ENCODE data around the gene ELMO1. TPM values are rescaled to one million over a fixed set of nuclear protein-coding genes. Genes with fewer than 3 reads are reported as not detected.

Gene ELMO1
- polyA plus RNA-seq, 1 experiment: not detected

DNA sequence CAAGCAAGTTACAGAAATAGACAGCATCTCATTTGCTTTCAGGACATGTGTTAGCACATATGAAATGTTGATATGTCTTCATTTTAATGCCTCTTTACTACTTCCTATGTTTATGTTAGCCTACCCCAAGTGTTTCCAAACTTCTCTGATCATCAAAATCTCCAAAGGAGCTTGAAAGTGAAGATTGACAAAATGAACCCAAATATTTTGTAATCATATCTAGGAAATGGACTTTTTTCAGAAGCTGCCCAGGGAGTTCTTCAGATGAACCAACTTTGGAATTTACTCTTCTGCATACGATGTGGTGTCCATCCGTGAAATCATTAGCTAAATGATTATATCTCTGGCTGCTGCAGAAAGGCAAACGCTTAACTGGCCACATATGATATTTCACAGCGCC lies 623.2 kb downstream of the ELMO1 start:
- Histone ChIP-seq H3K27me3 (ENCODE audit: control insufficient read depth, insufficient read depth, low read length) (no peaks in the 10 kb centered on the region), H3K9me3 (ENCODE audit: control insufficient read depth, insufficient read depth, low read length) (no peaks in the 10 kb centered on the region), H3K27ac (ENCODE audit: low read depth, low read length) (no peak overlapping the region), H3K4me3 (ENCODE audit: low read depth, low read length) (no peak overlapping the region)
- ChIA-PET POLR2A (no interaction called here), CTCF (no interaction called here)
- DNase-seq (ENCODE audit: low read depth, low spot score): no peak
- TF ChIP-seq, protein P1, sequence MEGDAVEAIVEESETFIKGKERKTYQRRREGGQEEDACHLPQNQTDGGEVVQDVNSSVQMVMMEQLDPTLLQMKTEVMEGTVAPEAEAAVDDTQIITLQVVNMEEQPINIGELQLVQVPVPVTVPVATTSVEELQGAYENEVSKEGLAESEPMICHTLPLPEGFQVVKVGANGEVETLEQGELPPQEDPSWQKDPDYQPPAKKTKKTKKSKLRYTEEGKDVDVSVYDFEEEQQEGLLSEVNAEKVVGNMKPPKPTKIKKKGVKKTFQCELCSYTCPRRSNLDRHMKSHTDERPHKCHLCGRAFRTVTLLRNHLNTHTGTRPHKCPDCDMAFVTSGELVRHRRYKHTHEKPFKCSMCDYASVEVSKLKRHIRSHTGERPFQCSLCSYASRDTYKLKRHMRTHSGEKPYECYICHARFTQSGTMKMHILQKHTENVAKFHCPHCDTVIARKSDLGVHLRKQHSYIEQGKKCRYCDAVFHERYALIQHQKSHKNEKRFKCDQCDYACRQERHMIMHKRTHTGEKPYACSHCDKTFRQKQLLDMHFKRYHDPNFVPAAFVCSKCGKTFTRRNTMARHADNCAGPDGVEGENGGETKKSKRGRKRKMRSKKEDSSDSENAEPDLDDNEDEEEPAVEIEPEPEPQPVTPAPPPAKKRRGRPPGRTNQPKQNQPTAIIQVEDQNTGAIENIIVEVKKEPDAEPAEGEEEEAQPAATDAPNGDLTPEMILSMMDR (IDR thresholded peaks at IDR 0.05; ENCODE audit: low read depth, low read length): no peak

DNA sequence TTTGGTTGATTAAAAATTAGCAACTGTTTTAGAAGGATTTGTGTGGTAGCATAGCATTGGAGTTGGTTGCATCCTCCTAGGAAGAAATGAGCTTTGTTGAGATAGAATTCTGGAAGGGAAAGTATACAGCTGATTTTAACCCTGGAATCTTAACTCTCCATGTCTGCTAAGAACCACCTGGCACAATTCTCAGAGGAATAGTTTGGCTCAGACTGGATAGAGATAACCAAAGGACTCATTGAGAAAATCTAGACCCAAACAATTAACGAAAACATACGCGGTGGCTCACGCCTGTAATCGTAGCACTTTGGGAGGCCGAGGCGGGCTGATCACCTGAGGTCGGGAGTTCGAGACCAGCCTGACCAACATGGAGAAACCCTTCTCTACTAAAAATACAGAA lies 625.3 kb downstream of the ELMO1 start:
- Histone ChIP-seq H3K27ac (ENCODE audit: low read depth, low read length) (no peak overlapping the region), H3K4me3 (ENCODE audit: low read depth, low read length) (no peak overlapping the region), H3K9me3 (ENCODE audit: control insufficient read depth, insufficient read depth, low read length) (no peaks in the 10 kb centered on the region), H3K27me3 (ENCODE audit: control insufficient read depth, insufficient read depth, low read length) (no peaks in the 10 kb centered on the region)
- TF ChIP-seq, protein P1 (IDR thresholded peaks at IDR 0.05; ENCODE audit: low read depth, low read length): no peak
- ChIA-PET CTCF (no interaction called here), POLR2A (no interaction called here)
- no peak for DNase-seq (ENCODE audit: low read depth, low spot score)

DNA sequence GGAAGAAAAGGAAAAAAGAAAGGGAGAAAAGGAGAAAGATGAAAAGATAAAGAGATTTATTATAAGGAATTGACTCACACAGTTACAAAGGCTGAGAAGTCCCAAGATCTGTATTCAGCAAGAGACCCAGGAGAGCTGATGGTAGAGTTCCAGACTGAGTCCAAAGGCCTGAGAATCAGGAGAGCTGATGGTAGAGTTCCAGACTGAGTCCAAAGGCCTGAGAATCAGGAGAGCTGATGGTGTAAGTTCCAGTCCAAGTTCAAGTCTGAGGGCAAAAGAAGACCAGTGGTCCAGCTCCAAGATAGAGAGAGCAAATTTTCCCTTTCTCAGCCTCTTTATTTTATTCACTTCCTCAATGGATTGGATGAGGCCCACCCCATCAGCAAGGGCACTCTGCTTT lies 627.0 kb downstream of the ELMO1 start:
- H3K9me3 ChIP-seq (ENCODE audit: control insufficient read depth, insufficient read depth, low read length): no peaks in the 10 kb centered on the region
- no peak for DNase-seq (ENCODE audit: low read depth, low spot score)
- ChIA-PET CTCF (no interaction called here), POLR2A (no interaction called here)
- H3K4me3 ChIP-seq (ENCODE audit: low read depth, low read length): no peak overlapping the region
- TF ChIP-seq, protein P1 (IDR thresholded peaks at IDR 0.05; ENCODE audit: low read depth, low read length): no peak
- no peak overlapping the region for H3K27ac ChIP-seq (ENCODE audit: low read depth, low read length)
- no peaks in the 10 kb centered on the region for H3K27me3 ChIP-seq (ENCODE audit: control insufficient read depth, insufficient read depth, low read length)

DNA sequence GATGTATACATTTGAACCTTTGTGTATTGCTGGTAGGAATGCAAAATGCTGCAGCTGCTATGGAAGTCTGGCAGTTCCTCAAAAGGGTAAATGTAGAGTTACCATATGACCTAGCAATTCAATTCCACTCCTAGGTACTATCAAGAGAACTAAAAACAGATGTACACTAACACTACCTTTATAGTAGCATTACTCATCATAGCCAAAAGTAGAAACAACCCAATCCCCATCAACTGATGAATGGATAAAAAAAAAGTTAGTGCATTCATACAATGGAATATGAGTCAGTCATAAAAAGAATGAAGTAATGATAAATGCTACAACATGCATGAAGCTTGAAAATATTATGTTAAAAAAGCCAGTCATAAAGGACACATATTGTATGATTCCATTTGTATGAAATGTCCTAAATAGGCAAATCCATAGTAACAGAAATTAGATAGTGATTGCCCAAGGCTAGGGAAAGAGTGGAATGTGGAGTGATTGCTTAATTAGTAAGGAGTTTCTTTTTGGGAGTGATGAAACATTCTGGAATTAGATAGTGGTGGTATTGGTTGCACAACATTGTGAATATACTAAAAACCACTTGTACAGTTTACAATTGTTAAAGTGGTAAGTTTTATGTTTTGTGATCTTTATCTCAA lies 628.0 kb downstream of the ELMO1 start:
- TF ChIP-seq, protein P1 (IDR thresholded peaks at IDR 0.05; ENCODE audit: low read depth, low read length): no peak
- no peak for DNase-seq (ENCODE audit: low read depth, low spot score)
- ChIA-PET POLR2A (no interaction called here), CTCF (no interaction called here)
- H3K27me3 ChIP-seq (ENCODE audit: control insufficient read depth, insufficient read depth, low read length): no peaks in the 10 kb centered on the region
- no peak overlapping the region for H3K4me3 ChIP-seq (ENCODE audit: low read depth, low read length)
- H3K9me3 ChIP-seq (ENCODE audit: control insufficient read depth, insufficient read depth, low read length): no peaks in the 10 kb centered on the region
- H3K27ac ChIP-seq (ENCODE audit: low read depth, low read length): no peak overlapping the region

DNA sequence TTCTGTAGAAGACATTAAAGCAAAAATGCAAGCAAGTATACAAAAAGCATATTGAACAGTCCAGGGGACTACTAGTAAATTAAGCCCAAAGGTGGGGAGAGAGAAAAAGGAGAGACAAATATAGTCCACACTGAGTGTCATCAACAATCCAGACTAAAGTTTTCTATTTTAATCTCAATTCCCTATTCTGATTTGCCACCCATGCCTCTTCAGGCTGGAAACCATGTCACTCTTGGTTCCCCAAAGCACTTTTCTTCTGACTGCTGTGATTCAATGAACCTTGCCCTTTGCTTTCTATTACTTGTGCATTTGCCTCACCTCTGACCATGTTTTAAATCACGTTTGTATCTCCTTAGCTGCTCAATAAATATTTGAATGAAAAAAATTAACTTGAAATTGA lies 629.0 kb downstream of the ELMO1 start:
- CTCF ChIA-PET: no interaction called here
- POLR2A ChIA-PET: no interaction called here
- DNase-seq (ENCODE audit: low read depth, low spot score): no peak
- TF ChIP-seq, protein P1 (IDR thresholded peaks at IDR 0.05; ENCODE audit: low read depth, low read length): no peak
- Histone ChIP-seq H3K9me3 (ENCODE audit: control insufficient read depth, insufficient read depth, low read length) (no peaks in the 10 kb centered on the region), H3K27me3 (ENCODE audit: control insufficient read depth, insufficient read depth, low read length) (no peaks in the 10 kb centered on the region), H3K4me3 (ENCODE audit: low read depth, low read length) (no peak overlapping the region), H3K27ac (ENCODE audit: low read depth, low read length) (no peak overlapping the region)
